HG02973 (cell line): ENCODE results near the gene TNFRSF1B.

Experiments used
- ATAC-seq: cut with Tn5 transposase; IDR thresholded peaks from one replicate; pipeline ENCODE4 v1.9.1; 2021; ENCODE audit warnings: moderate library complexity; ENCODE audit not compliant: unreplicated experiment

TNFRSF1B gene

DNA sequence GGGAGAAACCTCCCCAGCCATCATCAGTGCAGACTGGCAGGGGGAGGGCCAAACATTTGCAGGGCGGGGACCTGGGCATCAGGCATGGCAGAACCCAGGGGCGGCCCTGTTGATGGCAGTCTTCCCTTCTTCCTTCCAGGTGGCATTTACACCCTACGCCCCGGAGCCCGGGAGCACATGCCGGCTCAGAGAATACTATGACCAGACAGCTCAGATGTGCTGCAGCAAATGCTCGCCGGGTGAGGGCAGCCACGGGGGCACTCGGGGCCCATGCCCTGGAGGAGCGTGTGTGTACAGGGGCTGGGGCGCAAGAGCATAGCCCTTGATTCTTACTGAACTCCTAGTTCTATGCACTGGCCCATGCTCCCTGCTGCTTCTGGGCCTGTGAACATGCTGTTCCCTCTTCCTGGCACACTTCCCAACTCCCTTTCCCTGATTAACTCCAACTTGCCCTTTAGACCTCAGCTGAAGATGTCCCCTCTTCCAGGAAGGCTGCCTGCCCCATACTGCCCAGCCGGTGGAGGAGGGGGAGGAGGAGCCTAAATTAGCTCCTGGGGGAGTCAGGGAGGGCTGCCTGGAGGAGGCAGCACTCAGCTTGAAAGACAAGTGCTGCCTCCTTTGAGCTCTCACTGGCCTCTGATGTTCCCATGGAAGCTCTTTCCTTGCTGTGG lies 22.0 kb downstream of the TNFRSF1B start:
- ATAC-seq = no peak

GRCh38 chr1:12189328-12189682 lies 22.5 kb downstream of the TNFRSF1B start:
- no peak for ATAC-seq

DNA sequence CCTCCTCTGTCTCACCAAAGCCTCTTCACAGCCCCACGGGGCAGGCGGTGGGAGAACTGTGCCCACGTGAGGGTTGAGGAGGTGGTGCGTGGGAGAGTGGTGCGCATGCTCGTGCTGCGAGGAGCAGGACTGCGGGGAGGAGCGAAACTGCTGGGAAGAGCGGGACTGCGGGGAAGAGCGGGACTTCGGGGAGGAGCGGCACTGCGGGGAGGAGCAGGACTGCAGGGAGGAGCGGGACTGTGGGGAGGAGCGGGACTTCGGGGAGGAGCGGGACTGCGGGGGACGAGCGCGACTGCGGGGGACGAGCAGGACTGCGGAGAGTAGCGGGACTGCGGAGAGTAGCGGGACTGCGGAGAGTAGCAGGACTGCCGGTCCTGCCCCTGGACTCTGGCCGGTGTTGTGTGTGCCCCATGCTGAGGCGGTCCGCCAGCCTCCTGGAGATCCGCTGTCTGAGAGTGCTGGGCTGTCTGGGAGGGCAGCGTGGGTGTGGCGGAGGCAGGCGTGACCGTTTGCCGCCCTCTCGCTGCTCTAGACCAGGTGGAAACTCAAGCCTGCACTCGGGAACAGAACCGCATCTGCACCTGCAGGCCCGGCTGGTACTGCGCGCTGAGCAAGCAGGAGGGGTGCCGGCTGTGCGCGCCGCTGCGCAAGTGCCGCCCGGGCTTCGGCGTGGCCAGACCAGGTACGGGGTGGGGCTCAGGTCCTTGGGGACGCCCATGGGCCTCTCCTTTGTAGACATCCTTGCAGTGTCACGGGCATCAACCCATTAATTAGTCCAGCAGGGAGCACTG lies 24.6 kb downstream of the TNFRSF1B start:
- no peak for ATAC-seq

- no peak for ATAC-seq
These were observed 27.9 kb downstream of the TNFRSF1B start for GRCh38 chr1:12194666-12195216.

- no peak for ATAC-seq
These were observed 28.6 kb downstream of the TNFRSF1B start for GRCh38 chr1:12195416-12195815.

- no peak for ATAC-seq
These were observed 30.1 kb downstream of the TNFRSF1B start for GRCh38 chr1:12196641-12197482.

DNA sequence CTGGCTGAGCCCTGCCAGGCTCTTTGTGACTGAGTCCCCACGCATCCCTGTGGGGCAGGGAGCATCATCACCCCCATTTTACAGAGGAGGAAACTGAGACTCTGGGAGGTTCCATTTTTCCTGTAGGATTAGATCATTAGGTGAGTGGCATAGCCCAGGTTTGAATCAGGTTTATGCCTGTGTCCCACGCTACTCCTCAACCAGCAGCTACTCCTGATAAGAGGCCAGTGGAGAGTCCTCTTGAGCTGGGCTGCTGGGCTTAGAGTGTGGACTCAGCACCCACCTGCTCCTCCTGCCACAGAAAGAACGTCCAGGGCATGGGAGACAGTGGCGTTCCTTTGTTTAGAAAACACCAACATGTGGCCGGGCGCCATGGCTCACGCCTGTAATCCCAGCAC lies 30.7 kb downstream of the TNFRSF1B start:
- ATAC-seq = no peak

- ATAC-seq = no peak
These were observed 33.4 kb downstream of the TNFRSF1B start for GRCh38 chr1:12200208-12200607.

GRCh38 chr1:12201352-12202189 lies 34.8 kb downstream of the TNFRSF1B start:
- ATAC-seq = no peak

- no peak for ATAC-seq
These were observed 35.4 kb downstream of the TNFRSF1B start for GRCh38 chr1:12202190-12202497.

- ATAC-seq = no peak
These were observed 35.8 kb downstream of the TNFRSF1B start for GRCh38 chr1:12202577-12202976.

GRCh38 chr1:12203216-12204007 lies 36.6 kb downstream of the TNFRSF1B start:
- no peak for ATAC-seq

DNA sequence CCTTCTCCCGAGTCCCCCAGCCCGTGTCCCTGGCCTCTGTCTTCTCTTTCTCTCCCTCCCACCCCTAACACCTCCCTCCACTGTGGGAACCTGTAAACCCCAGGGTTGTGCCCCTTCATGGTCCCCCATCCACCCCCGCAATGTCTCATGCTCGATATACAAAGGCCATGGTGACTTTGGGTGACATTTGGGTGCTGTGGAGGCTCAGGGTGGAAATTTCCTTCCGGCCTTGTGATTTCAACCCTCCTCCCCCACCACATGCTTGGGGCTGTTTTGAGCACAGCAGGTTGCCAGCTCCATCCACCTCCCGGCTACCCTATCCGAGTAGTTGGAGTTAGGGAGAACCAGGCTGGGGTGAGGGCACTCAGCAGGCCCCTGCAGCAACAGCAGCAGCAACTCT lies 37.3 kb downstream of the TNFRSF1B start:
- no peak for ATAC-seq

DNA sequence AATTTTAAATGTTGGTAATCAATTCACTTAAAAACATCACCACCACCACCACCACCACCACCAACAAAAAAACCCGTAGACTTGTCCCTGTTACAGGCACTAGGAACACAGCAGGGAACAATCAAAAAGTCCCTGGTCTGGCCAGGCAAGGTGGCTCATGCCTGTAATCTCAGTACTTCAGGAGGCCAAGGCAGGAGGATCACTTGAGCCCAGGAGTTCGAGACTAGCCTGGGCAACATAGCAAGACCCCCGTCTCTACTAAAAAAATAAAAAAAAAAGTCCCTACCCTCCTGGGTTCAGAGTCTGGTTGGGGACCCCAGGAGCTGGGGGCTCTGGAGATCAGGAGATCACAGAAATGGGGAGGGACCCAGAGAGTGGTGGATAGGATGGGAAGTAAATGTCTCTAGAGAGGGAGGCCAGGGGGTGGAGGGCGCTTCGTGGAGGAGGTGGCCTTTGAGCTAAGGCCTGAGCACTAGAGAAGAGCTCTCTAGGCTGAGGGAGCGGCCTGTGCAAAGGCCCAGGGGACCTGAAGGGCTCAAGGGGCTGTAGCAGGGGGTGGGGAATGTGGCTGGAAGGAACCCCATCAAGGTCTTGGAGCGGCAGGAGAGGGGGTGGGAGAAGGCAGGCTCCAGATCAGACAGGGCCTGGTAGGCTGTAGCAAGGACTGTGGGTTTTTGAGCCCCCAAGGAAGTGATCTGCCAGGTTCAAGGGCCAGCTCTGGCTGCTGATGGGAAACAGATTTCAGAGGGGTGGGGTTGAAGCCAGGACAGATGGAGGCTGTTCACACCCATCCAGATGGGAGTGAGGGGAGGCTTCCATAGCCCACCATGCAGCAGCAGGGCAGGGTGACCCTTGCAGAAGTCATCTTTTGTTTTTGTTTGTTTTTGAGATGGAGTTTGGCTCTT lies 38.2 kb downstream of the TNFRSF1B start:
- no peak for ATAC-seq

- ATAC-seq = no peak
These were observed 39.4 kb downstream of the TNFRSF1B start for GRCh38 chr1:12206238-12206637.

GRCh38 chr1:12206792-12207424 lies 40.1 kb downstream of the TNFRSF1B start:
- no peak for ATAC-seq

DNA sequence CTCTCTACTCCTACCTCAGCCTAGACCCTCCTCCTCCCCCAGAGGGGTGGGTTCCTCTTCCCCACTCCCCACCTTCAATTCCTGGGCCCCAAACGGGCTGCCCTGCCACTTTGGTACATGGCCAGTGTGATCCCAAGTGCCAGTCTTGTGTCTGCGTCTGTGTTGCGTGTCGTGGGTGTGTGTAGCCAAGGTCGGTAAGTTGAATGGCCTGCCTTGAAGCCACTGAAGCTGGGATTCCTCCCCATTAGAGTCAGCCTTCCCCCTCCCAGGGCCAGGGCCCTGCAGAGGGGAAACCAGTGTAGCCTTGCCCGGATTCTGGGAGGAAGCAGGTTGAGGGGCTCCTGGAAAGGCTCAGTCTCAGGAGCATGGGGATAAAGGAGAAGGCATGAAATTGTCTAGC lies 41.5 kb downstream of the TNFRSF1B start:
- no peak for ATAC-seq

- no peak for ATAC-seq
These were observed 42.1 kb downstream of the TNFRSF1B start for GRCh38 chr1:12208764-12209494.
